Lung (tissue), 16 donors: ENCODE measurements around the gene DNAJC21. TPM values are rescaled to one million over a fixed set of nuclear protein-coding genes. Genes with fewer than 3 reads are reported as not detected.

ENCODE experiments used
- ATAC-seq: fragments of 200-7000 bp; cut with Tn5 transposase; one replicate; pipeline ENCODE4 v1.9.1; 2020; ENCODE audit warnings: moderate number of reproducible peaks; ENCODE audit not compliant: insufficient read depth, low FRiP score
- DNase-seq, 3 donors: peaks; one replicate each; pipeline ENCODE4 v3.0.0-alpha.2; 2013 to 2017
- H3K27ac ChIP-seq, 2 donors: one replicate each; pipeline ENCODE4 v1.5.1; 2013; ENCODE audit warnings: mild to moderate bottlenecking in 2 of 2, moderate library complexity in 2 of 2, control low read depth in 1 of 2, inconsistent platforms in 1 of 2, low read depth in 1 of 2, low read length in 1 of 2
- H3K27me3 ChIP-seq, 3 donors: one replicate each; pipeline ENCODE4 v1.5.1; 2013; ENCODE audit warnings: low read length in 2 of 3; ENCODE audit not compliant: control insufficient read depth in 3 of 3, insufficient read depth in 3 of 3
- H3K36me3 ChIP-seq, 4 donors: one replicate each; pipeline ENCODE4 v1.5.1; 2013; ENCODE audit warnings: low read length in 4 of 4, mild to moderate bottlenecking in 1 of 4, moderate library complexity in 1 of 4; ENCODE audit not compliant: control insufficient read depth in 4 of 4, insufficient read depth in 4 of 4
- H3K4me1 ChIP-seq, 5 donors: one replicate each; pipeline ENCODE4 v1.5.1; 2013; ENCODE audit warnings: low read length in 5 of 5, mild to moderate bottlenecking in 2 of 5, moderate library complexity in 1 of 5; ENCODE audit not compliant: control insufficient read depth in 5 of 5, insufficient read depth in 5 of 5
- H3K4me3 ChIP-seq: one replicate; pipeline ENCODE4 v1.5.1; 2013; ENCODE audit warnings: mild to moderate bottlenecking, control low read depth, moderate library complexity
- H3K9ac ChIP-seq, 2 donors: one replicate each; pipeline ENCODE4 v1.5.1; 2013; ENCODE audit warnings: low read length in 2 of 2, control low read depth in 1 of 2; ENCODE audit not compliant: insufficient read depth in 1 of 2
- H3K9me3 ChIP-seq, 4 donors: one replicate each; pipeline ENCODE4 v1.5.1; 2013; ENCODE audit warnings: low read length in 3 of 4, mild to moderate bottlenecking in 1 of 4, moderate library complexity in 1 of 4; ENCODE audit not compliant: control insufficient read depth in 4 of 4, insufficient read depth in 3 of 4
- CTCF ChIP-seq: IDR thresholded peaks from 2 replicates; pipeline ENCODE4 v1.5.1; 2012; ENCODE audit warnings: mild to moderate bottlenecking; ENCODE audit errors: control extremely low read depth, extremely low read depth
- WGBS, 2 donors: extraction: QIAGEN DNeasy Blood & Tissue Kit; methylation state at CpG; one replicate each; pipeline ENCODE4 v1.1.7; 2013; 5-methylcytosine and 5-hydroxymethylcytosine counted together
- long read RNA-seq, 5 donors: transcript quantifications; one replicate each; lab custom pipeline, GENCODE V29; 2026
- polyA plus RNA-seq, 2 donors: library from polyadenylated mRNA; stranded (reverse); fragments of 200-250 nt; gene quantifications; one replicate each; pipeline ENCODE4 v1.2.1, GENCODE V29; 2013
- total RNA-seq, 2 donors: library from RNA; depleted of rRNA in 1 of 2; stranded (reverse); fragments of >200 nt in 1 of 2; gene quantifications; one replicate each; pipeline ENCODE4 v1.2.1, GENCODE V29; 2014 to 2021
- donor health status: control.
- donor health status: control.
- donor health status: Bipolar disorder and iron deficiency.
- donor health status: healthy.
- donor health status: DM: yes; HTN: yes; CAD: no.

DNAJC21 gene
- total RNA-seq (10 to 100 TPM; 39.6 to 45.6 TPM), polyA plus RNA-seq (10 to 100 TPM; 23.8 to 29.1 TPM)
- long read RNA-seq, donor 1, full-length matches to known transcripts = 8 of 23 reads
- long read RNA-seq, donor 1, partial matches to known transcripts = 15 of 23 reads
- long read RNA-seq, donor 1, other reads (novel, unspliced or antisense) = 0 of 23 reads
- long read RNA-seq, donor 2, full-length matches to known transcripts = 2 of 2 reads
- long read RNA-seq, donor 2, partial matches to known transcripts = 0 of 2 reads
- long read RNA-seq, donor 2, other reads (novel, unspliced or antisense) = 0 of 2 reads
- long read RNA-seq, donor 3, partial matches to known transcripts = 14 of 16 reads
- long read RNA-seq, donor 3, other reads (novel, unspliced or antisense) = 0 of 16 reads
- long read RNA-seq, donor 4, full-length matches to known transcripts = 4 of 4 reads
- long read RNA-seq, donor 4, partial matches to known transcripts = 0 of 4 reads
- long read RNA-seq, donor 4, other reads (novel, unspliced or antisense) = 0 of 4 reads
- long read RNA-seq, donor 5, full-length matches to known transcripts = 7 of 17 reads
- long read RNA-seq, donor 5, partial matches to known transcripts = 10 of 17 reads
- long read RNA-seq, donor 5, other reads (novel, unspliced or antisense) = 0 of 17 reads

- H3K4me3 ChIP-seq = peak within 1 kb of the TSS; percentile 73
- no peaks in the 10 kb centered on the region for H3K9me3 ChIP-seq
- H3K36me3 ChIP-seq = peaks cover 5 to 12% (median 9%) of the 10 kb centered on the region in 4 donors
- WGBS, 2 donors = 0 to 1% methylated on average over 47 to 63 of the region's 63 CpGs
- peaks cover 3 to 14% (median 11%) of the 10 kb centered on the region in 5 donors for H3K4me1 ChIP-seq
- ATAC-seq (peak; percentile 95), DNase-seq (peak; percentile 98 to 99 (median 99))
- H3K27me3 ChIP-seq = no peaks in the 10 kb centered on the region
- TF ChIP-seq CTCF = no peak
- H3K9ac ChIP-seq = peak within 1 kb of the TSS; percentile 81 to 85
- peak within 1 kb of the TSS; percentile 91 to 93 for H3K27ac ChIP-seq
These were observed at the start of gene DNAJC21 for GRCh38 chr5:34929134-34929719. TSS of gene DNAJC21 (plus strand) at chr5:34929559. CDS start at chr5:34929820, 261 bp downstream.

DNA sequence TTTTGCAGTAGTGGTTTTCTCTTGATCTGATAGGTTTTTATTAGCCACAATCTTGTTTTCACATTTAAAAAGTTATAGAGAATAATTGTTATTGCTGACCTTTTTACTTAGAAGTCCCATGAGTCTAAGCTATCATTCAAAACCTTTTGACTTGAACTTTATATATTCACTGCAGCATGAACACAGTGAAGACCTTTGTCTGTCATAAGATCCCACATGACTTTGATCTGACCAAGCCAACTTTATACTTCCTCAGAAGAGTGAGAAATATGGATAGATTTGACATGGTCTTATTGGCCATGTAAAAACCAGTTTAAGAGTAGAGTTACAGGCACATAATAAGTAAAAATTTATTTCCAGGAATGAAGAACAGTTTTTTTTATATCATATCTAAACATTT, 48.1 kb upstream of the DNAJC21 start:
- Histone ChIP-seq H3K27me3 (no peaks in the 10 kb centered on the region), H3K4me3 (no peak overlapping the region), H3K27ac (no peak overlapping the region), H3K9ac (no peak overlapping the region), H3K4me1 (no peaks in the 10 kb centered on the region), H3K9me3 (no peaks in the 10 kb centered on the region), H3K36me3 (no peaks in the 10 kb centered on the region)
- ATAC-seq = no peak
- no peak for TF ChIP-seq CTCF
- DNase-seq = no peak

- Histone ChIP-seq H3K9me3 (no peaks in the 10 kb centered on the region), H3K4me3 (no peak overlapping the region), H3K36me3 (no peaks in the 10 kb centered on the region), H3K27me3 (no peaks in the 10 kb centered on the region), H3K4me1 (no peaks in the 10 kb centered on the region), H3K9ac (no peak overlapping the region), H3K27ac (no peak overlapping the region)
- ATAC-seq (no peak), DNase-seq (no peak)
- TF ChIP-seq CTCF = no peak
- WGBS, 2 donors = 89 to 92% methylated on average over 3 of the region's 3 CpGs
These were observed 42.8 kb upstream of the DNAJC21 start for GRCh38 chr5:34886392-34887119.
